Breast epithelium (tissue), 3 donors: ENCODE data around the gene CAPN11.

ENCODE experiments used
- CTCF ChIP-seq, 3 donors: fragments of 450-650 bp; IDR thresholded peaks; one replicate each; pipeline ENCODE4 v1.5.1; 2016 to 2017; ENCODE audit warnings: antibody characterized with exemption in 3 of 3, mild to moderate bottlenecking in 3 of 3, moderate library complexity in 3 of 3
- POLR2AphosphoS5 ChIP-seq, 3 donors: sonication (generic); formaldehyde crosslinking; IDR thresholded peaks; one replicate each; pipeline ENCODE4 v1.6.1; 2017; ENCODE audit warnings: antibody characterized with exemption in 3 of 3

GRCh38 chr6:44180886-44181285 lies 22.3 kb downstream of the CAPN11 start:
- TF ChIP-seq CTCF (IDR thresholded peaks at IDR 0.05) (no peak), POLR2AphosphoS5 (IDR thresholded peaks at IDR 0.05) (no peak)
